ENCODE measurements around the gene C19orf67.

Gene C19orf67

GRCh38 chr19:14090509-14091080 lies 5.0 kb upstream of the C19orf67 start, which contains the start of gene SAMD1 (continued):
- TF ChIP-seq, protein P1, sequence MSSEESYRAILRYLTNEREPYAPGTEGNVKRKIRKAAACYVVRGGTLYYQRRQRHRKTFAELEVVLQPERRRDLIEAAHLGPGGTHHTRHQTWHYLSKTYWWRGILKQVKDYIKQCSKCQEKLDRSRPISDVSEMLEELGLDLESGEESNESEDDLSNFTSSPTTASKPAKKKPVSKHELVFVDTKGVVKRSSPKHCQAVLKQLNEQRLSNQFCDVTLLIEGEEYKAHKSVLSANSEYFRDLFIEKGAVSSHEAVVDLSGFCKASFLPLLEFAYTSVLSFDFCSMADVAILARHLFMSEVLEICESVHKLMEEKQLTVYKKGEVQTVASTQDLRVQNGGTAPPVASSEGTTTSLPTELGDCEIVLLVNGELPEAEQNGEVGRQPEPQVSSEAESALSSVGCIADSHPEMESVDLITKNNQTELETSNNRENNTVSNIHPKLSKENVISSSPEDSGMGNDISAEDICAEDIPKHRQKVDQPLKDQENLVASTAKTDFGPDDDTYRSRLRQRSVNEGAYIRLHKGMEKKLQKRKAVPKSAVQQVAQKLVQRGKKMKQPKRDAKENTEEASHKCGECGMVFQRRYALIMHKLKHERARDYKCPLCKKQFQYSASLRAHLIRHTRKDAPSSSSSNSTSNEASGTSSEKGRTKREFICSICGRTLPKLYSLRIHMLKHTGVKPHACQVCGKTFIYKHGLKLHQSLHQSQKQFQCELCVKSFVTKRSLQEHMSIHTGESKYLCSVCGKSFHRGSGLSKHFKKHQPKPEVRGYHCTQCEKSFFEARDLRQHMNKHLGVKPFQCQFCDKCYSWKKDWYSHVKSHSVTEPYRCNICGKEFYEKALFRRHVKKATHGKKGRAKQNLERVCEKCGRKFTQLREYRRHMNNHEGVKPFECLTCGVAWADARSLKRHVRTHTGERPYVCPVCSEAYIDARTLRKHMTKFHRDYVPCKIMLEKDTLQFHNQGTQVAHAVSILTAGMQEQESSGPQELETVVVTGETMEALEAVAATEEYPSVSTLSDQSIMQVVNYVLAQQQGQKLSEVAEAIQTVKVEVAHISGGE (tag by site-specific recombination; conservative IDR thresholded peaks at IDR 0.05; ENCODE audit: low read depth) = no peak
- no peak for TF ChIP-seq ZNF311 (tag by site-specific recombination; IDR thresholded peaks at IDR 0.05; ENCODE audit: borderline replicate concordance)
- TF ChIP-seq, protein P2, sequence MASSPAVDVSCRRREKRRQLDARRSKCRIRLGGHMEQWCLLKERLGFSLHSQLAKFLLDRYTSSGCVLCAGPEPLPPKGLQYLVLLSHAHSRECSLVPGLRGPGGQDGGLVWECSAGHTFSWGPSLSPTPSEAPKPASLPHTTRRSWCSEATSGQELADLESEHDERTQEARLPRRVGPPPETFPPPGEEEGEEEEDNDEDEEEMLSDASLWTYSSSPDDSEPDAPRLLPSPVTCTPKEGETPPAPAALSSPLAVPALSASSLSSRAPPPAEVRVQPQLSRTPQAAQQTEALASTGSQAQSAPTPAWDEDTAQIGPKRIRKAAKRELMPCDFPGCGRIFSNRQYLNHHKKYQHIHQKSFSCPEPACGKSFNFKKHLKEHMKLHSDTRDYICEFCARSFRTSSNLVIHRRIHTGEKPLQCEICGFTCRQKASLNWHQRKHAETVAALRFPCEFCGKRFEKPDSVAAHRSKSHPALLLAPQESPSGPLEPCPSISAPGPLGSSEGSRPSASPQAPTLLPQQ (tag by site-specific recombination; IDR thresholded peaks at IDR 0.05) = no peak
- TF ChIP-seq, protein P3, sequence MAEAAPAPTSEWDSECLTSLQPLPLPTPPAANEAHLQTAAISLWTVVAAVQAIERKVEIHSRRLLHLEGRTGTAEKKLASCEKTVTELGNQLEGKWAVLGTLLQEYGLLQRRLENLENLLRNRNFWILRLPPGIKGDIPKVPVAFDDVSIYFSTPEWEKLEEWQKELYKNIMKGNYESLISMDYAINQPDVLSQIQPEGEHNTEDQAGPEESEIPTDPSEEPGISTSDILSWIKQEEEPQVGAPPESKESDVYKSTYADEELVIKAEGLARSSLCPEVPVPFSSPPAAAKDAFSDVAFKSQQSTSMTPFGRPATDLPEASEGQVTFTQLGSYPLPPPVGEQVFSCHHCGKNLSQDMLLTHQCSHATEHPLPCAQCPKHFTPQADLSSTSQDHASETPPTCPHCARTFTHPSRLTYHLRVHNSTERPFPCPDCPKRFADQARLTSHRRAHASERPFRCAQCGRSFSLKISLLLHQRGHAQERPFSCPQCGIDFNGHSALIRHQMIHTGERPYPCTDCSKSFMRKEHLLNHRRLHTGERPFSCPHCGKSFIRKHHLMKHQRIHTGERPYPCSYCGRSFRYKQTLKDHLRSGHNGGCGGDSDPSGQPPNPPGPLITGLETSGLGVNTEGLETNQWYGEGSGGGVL (tag by site-specific recombination; IDR thresholded peaks at IDR 0.05) = peak; percentile 82
- no peak for TF ChIP-seq ZXDB (tag by site-specific recombination; IDR thresholded peaks at IDR 0.05)
- no peak for TF ChIP-seq ZNF404 (tag by site-specific recombination; IDR thresholded peaks at IDR 0.05)
- TF ChIP-seq ZEB2 (tag by site-specific recombination; IDR thresholded peaks at IDR 0.05) = peak; percentile 43; the same call in 1 of the 2 replicates
- no peak for TF ChIP-seq ZBTB21 (tag by site-specific recombination; IDR thresholded peaks at IDR 0.05)
- no peak for TF ChIP-seq ZFP37 (tag by site-specific recombination; IDR thresholded peaks at IDR 0.05)
- no peak for TF ChIP-seq SCRT2 (tag by site-specific recombination; IDR thresholded peaks at IDR 0.05)
- no peak for TF ChIP-seq ZNF600 (tag by site-specific recombination; IDR thresholded peaks at IDR 0.05)
- no peak for TF ChIP-seq ZNF830 (tag by site-specific recombination; IDR thresholded peaks at IDR 0.05; ENCODE audit: low read depth)
- TF ChIP-seq ZNF416 (tag by site-specific recombination; IDR thresholded peaks at IDR 0.05) = no peak
- TF ChIP-seq ZNF350 (tag by site-specific recombination; IDR thresholded peaks at IDR 0.05) = no peak
- TF ChIP-seq, protein P4, sequence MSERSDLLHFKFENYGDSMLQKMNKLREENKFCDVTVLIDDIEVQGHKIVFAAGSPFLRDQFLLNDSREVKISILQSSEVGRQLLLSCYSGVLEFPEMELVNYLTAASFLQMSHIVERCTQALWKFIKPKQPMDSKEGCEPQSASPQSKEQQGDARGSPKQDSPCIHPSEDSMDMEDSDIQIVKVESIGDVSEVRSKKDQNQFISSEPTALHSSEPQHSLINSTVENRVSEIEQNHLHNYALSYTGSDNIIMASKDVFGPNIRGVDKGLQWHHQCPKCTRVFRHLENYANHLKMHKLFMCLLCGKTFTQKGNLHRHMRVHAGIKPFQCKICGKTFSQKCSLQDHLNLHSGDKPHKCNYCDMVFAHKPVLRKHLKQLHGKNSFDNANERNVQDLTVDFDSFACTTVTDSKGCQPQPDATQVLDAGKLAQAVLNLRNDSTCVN (tag by site-specific recombination; optimal IDR thresholded peaks at IDR 0.05) = peak; percentile 6
- TF ChIP-seq ZBTB20 (tag by site-specific recombination; IDR thresholded peaks at IDR 0.05) = no peak
- TF ChIP-seq ZNF555 (tag by site-specific recombination; conservative IDR thresholded peaks at IDR 0.05) = no peak
- no peak for TF ChIP-seq ZNF114 (tag by site-specific recombination; IDR thresholded peaks at IDR 0.05)
- TF ChIP-seq ZSCAN23 (tag by site-specific recombination; IDR thresholded peaks at IDR 0.05) = no peak
- no peak for TF ChIP-seq ZNF677 (tag by site-specific recombination; IDR thresholded peaks at IDR 0.05)
- TF ChIP-seq, protein P5, sequence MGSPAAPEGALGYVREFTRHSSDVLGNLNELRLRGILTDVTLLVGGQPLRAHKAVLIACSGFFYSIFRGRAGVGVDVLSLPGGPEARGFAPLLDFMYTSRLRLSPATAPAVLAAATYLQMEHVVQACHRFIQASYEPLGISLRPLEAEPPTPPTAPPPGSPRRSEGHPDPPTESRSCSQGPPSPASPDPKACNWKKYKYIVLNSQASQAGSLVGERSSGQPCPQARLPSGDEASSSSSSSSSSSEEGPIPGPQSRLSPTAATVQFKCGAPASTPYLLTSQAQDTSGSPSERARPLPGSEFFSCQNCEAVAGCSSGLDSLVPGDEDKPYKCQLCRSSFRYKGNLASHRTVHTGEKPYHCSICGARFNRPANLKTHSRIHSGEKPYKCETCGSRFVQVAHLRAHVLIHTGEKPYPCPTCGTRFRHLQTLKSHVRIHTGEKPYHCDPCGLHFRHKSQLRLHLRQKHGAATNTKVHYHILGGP (tag by site-specific recombination; IDR thresholded peaks at IDR 0.05) = no peak
- no peak for TF ChIP-seq ZNF174 (tag by site-specific recombination; IDR thresholded peaks at IDR 0.05)
- no peak for TF ChIP-seq ZNF660 (tag by site-specific recombination; IDR thresholded peaks at IDR 0.05)
- TF ChIP-seq ZNF24 (tag by site-specific recombination; IDR thresholded peaks at IDR 0.05) = no peak
- TF ChIP-seq ZNF624 (tag by site-specific recombination; IDR thresholded peaks at IDR 0.05) = no peak
- TF ChIP-seq SP7 (tag by site-specific recombination; IDR thresholded peaks at IDR 0.05) = no peak
